ENCODE results near the gene DNAJA4. TPM values are rescaled to one million over a fixed set of nuclear protein-coding genes. Genes with fewer than 3 reads are reported as not detected.
"Not testable (repeated sequence)": the region's sequence is repeated elsewhere in the genome, so short reads cannot be mapped to it uniquely, and the experiment has no call there.

Gene DNAJA4
- total RNA-seq, 2 experiments from 2014 or later, result not detected

DNA sequence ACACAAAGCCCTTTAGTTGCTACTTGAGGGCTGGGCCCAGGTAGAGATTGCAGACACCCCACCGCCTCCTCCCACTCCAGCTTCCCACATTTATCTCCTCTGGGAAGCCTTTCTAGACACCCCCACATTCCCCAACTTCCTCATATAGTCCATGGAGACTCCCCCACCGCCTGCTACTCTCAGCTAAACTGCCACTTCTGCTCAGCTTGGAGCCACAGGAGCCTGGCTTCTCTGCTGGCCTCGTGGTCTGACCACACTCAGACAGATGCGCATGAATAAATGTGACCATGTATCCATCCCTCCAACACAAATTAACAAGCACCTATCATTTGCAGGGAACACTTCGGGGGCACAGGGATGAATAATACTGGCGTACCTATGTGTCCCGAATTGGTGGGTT is 19.5 kb upstream of the DNAJA4 start:
- intact Hi-C loops (cut with micrococcal nuclease; ENCODE audit: unreplicated experiment), result loop anchor here (5.0 to 10.0 kb wide), 2 partner anchors 113 to 340 kb away; partner anchors contain the start of gene CIB2
- no peak overlapping the region for H3K4me3 ChIP-seq (ENCODE audit: low read depth, low read length, poor library complexity, severe bottlenecking)
- POLR2A ChIA-PET, result interaction anchor here (1.2 kb wide), 1 partner anchor 21 kb away, joined by 3 read pairs; no protein-coding TSS in a partner anchor
- H3K27ac ChIP-seq (ENCODE audit: low read depth, low read length, poor library complexity, severe bottlenecking), result no peak overlapping the region
- CTCF ChIA-PET (ENCODE audit: unreplicated experiment), result no interaction called here
- DNase-seq (ENCODE audit: low spot score), result no peak
- H3K36me3 ChIP-seq (ENCODE audit: insufficient read depth, low read length), result no peaks in the 10 kb centered on the region
- TF ChIP-seq EZH2phosphoT487 (IDR thresholded peaks at IDR 0.05; ENCODE audit: borderline replicate concordance, low read depth, low read length), result no peak
- BruUV-seq (replicated peaks), result no TSS peak
- no peaks in the 10 kb centered on the region for H3K4me1 ChIP-seq (ENCODE audit: insufficient read depth, low read length, poor library complexity, severe bottlenecking)
- no peak overlapping the region for H3K4me2 ChIP-seq (ENCODE audit: low read length)
- no peaks in the 10 kb centered on the region for H4K20me1 ChIP-seq (ENCODE audit: insufficient read depth, low read length)
- no peak overlapping the region for H2AFZ ChIP-seq (ENCODE audit: low read length)
- no peaks in the 10 kb centered on the region for H3K9me3 ChIP-seq (ENCODE audit: low read length)
- no peaks in the 10 kb centered on the region for H3K79me2 ChIP-seq (ENCODE audit: insufficient read depth, low read depth, low read length)
- H3K9me2 ChIP-seq (ENCODE audit: insufficient read depth, low read length), result no peaks in the 10 kb centered on the region

DNA sequence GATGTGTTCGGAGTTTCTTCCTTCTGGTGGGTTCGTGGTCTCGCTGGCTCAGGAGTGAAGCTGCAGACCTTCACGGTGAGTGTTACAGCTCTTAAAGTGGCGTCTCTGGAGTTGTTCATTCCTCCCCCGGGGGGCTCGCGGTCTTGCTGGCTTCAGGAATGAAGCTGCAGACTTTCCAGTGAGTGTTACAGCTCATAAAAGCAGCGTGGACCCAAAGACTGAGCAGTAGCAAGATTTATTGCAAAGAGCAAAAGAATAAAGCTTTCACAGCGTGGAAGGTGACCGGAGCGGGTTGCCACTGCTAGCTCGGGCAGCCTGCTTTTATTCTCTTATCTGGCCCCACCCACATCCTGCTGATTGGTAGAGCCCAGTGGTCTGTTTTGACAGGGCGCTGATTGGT is 19.0 kb upstream of the DNAJA4 start:
- H3K36me3 ChIP-seq (ENCODE audit: insufficient read depth, low read length); H4K20me1 ChIP-seq (ENCODE audit: insufficient read depth, low read length); H2AFZ ChIP-seq (ENCODE audit: low read length); H3K27ac ChIP-seq (ENCODE audit: low read depth, low read length, poor library complexity, severe bottlenecking); H3K4me3 ChIP-seq (ENCODE audit: low read depth, low read length, poor library complexity, severe bottlenecking); H3K9me3 ChIP-seq (ENCODE audit: low read length); POLR2A ChIA-PET; CTCF ChIA-PET (ENCODE audit: unreplicated experiment); BruUV-seq (replicated peaks); H3K4me2 ChIP-seq (ENCODE audit: low read length); H3K79me2 ChIP-seq (ENCODE audit: insufficient read depth, low read depth, low read length); DNase-seq (ENCODE audit: low spot score); H3K9me2 ChIP-seq (ENCODE audit: insufficient read depth, low read length); H3K4me1 ChIP-seq (ENCODE audit: insufficient read depth, low read length, poor library complexity, severe bottlenecking): not testable (repeated sequence)
- intact Hi-C loops (cut with micrococcal nuclease; ENCODE audit: unreplicated experiment), result loop anchor here (10.0 kb wide), 1 partner anchor 341 kb away; no protein-coding TSS in a partner anchor

DNA sequence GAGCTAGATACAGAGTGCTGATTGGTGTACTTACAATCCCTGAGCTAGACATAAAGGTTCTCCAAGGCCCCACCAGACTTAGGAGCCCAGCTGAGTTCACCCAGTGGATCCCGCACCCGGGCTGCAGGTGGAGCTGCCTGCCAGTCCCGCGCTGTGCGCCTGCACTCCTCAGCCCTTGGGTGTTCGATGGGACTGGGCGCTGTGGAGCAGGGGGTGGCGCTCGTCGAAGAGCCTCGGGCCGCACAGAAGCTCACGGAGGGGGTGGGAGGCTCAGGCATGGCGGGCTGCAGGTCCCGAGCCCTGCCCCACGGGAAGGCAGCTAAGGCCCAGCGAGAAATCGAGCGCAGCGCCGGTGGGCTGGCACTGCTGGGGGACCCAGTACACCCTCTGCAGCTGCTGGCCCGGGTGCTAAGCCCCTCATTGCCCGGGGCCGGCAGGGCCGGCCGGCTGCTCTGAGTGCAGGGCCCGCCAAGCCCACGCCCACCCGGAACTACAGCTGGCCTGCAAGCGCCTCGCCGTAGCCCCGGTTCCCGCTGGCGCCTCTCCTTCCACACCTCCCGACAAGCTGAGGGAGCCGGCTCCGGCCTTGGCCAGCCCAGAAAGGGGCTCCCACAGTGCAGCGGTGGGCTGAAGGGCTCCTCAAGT is 18.3 kb upstream of the DNAJA4 start:
- BruUV-seq (replicated peaks); DNase-seq (ENCODE audit: low spot score); H3K27ac ChIP-seq (ENCODE audit: low read depth, low read length, poor library complexity, severe bottlenecking); H3K79me2 ChIP-seq (ENCODE audit: insufficient read depth, low read depth, low read length); H3K4me3 ChIP-seq (ENCODE audit: low read depth, low read length, poor library complexity, severe bottlenecking); H3K4me2 ChIP-seq (ENCODE audit: low read length); H2AFZ ChIP-seq (ENCODE audit: low read length); H4K20me1 ChIP-seq (ENCODE audit: insufficient read depth, low read length); CTCF ChIA-PET (ENCODE audit: unreplicated experiment); H3K9me2 ChIP-seq (ENCODE audit: insufficient read depth, low read length); POLR2A ChIA-PET; H3K4me1 ChIP-seq (ENCODE audit: insufficient read depth, low read length, poor library complexity, severe bottlenecking); H3K9me3 ChIP-seq (ENCODE audit: low read length); H3K36me3 ChIP-seq (ENCODE audit: insufficient read depth, low read length): not testable (repeated sequence)
- intact Hi-C loops (cut with micrococcal nuclease; ENCODE audit: unreplicated experiment), result loop anchor here (10.0 kb wide), 1 partner anchor 341 kb away; no protein-coding TSS in a partner anchor

DNA sequence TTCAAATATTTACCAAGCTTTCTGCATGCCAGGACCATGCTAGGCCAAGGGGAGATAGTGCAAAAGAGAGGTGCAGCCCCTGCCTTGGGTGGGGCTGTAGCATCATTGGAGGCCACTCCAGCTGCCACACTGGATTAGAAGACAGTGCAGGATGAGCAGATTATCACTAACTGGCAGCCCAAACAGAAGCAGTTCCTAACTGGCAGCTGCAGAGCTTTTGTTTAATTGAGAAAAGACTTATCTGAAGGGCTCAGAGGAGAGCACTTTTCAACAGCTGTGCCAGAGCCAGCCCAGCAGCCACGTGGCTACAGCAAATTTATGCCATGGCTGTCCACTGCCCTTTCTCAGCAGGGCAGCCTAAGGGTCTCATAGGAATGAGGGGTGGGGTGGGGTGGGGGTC is 16.5 kb upstream of the DNAJA4 start:
- TF ChIP-seq, protein P1, sequence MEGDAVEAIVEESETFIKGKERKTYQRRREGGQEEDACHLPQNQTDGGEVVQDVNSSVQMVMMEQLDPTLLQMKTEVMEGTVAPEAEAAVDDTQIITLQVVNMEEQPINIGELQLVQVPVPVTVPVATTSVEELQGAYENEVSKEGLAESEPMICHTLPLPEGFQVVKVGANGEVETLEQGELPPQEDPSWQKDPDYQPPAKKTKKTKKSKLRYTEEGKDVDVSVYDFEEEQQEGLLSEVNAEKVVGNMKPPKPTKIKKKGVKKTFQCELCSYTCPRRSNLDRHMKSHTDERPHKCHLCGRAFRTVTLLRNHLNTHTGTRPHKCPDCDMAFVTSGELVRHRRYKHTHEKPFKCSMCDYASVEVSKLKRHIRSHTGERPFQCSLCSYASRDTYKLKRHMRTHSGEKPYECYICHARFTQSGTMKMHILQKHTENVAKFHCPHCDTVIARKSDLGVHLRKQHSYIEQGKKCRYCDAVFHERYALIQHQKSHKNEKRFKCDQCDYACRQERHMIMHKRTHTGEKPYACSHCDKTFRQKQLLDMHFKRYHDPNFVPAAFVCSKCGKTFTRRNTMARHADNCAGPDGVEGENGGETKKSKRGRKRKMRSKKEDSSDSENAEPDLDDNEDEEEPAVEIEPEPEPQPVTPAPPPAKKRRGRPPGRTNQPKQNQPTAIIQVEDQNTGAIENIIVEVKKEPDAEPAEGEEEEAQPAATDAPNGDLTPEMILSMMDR (conservative IDR thresholded peaks at IDR 0.05; ENCODE audit: low read length), result no peak
- TF ChIP-seq EZH2phosphoT487 (IDR thresholded peaks at IDR 0.05; ENCODE audit: borderline replicate concordance, low read depth, low read length), result no peak
- Histone ChIP-seq H3K4me3 (ENCODE audit: low read depth, low read length, poor library complexity, severe bottlenecking) (no peak overlapping the region), H3K36me3 (ENCODE audit: insufficient read depth, low read length) (no peaks in the 10 kb centered on the region), H3K4me1 (ENCODE audit: insufficient read depth, low read length, poor library complexity, severe bottlenecking) (no peaks in the 10 kb centered on the region), H2AFZ (ENCODE audit: low read length) (no peak overlapping the region), H3K27ac (ENCODE audit: low read depth, low read length, poor library complexity, severe bottlenecking) (no peak overlapping the region), H3K79me2 (ENCODE audit: insufficient read depth, low read depth, low read length) (no peaks in the 10 kb centered on the region), H3K4me2 (ENCODE audit: low read length) (no peak overlapping the region), H4K20me1 (ENCODE audit: insufficient read depth, low read length) (no peaks in the 10 kb centered on the region), H3K9me2 (ENCODE audit: insufficient read depth, low read length) (no peaks in the 10 kb centered on the region), H3K9me3 (ENCODE audit: low read length) (no peaks in the 10 kb centered on the region)
- intact Hi-C loops (cut with micrococcal nuclease; ENCODE audit: unreplicated experiment), result loop anchor here (10.0 kb wide), 1 partner anchor 343 kb away; no protein-coding TSS in a partner anchor
- no peak for DNase-seq (ENCODE audit: low spot score)
- ChIA-PET POLR2A (interaction anchor here (1.0 kb wide), 1 partner anchor 197 kb away, joined by 4 read pairs; no protein-coding TSS in a partner anchor), CTCF (ENCODE audit: unreplicated experiment) (no interaction called here)
- no TSS peak for BruUV-seq (replicated peaks)
